Measurements from ENCODE around the gene PECR.

The PECR gene

DNA sequence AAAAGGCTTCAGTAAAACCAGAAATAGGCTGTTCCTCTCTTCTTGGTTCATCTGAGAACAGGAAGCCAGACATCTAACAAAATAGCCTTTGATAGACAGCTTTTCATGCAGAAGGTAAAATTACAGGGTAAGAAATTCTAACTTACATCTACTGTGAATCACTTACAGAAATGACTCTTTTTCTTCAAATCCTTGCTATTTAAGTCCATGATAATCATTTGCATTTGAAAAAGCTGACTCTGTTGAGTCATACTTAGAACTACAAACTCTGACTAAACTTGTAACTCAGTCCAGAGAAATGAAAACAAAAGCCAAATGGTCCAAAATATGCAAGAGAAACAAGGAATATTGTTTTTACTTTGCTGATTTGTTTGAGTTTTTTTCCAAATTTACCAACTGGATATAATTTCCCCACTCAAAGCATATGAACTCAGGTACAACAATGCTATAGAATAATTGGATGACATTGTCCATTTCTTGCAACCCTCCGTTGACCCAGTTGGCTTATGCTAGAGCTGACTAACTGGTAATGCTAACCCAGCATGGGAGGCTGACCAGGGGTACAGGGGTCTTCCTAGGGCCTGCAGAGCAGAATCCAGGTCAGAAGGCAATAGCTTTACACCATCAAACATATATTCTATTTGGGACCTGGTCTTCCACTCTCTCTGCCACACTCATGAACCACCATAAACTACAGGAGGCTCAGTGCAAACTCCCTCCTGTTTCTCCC, 49.5 kb downstream of the PECR start:
- H3K9me3 ChIP-seq (ENCODE audit: insufficient read depth, low read length, severe bottlenecking), result no peaks in the 10 kb centered on the region
- no peaks in the 10 kb centered on the region for H4K20me1 ChIP-seq (ENCODE audit: insufficient read depth, low read length)
- H3K27me3 ChIP-seq (ENCODE audit: insufficient read depth, low read length, poor library complexity), result no peaks in the 10 kb centered on the region
- H3K4me2 ChIP-seq (ENCODE audit: insufficient read depth, low read length), result no peak overlapping the region
- H3K79me2 ChIP-seq (ENCODE audit: insufficient read depth, low read length), result no peaks in the 10 kb centered on the region
- H3K9ac ChIP-seq (ENCODE audit: low read depth, low read length), result no peak overlapping the region
- H3K27ac ChIP-seq (ENCODE audit: low read length), result no peak overlapping the region
- TF ChIP-seq EZH2 (IDR thresholded peaks at IDR 0.05; ENCODE audit: borderline replicate concordance, low read depth, low read length, severe bottlenecking), result no peak
- TF ChIP-seq, protein P1, sequence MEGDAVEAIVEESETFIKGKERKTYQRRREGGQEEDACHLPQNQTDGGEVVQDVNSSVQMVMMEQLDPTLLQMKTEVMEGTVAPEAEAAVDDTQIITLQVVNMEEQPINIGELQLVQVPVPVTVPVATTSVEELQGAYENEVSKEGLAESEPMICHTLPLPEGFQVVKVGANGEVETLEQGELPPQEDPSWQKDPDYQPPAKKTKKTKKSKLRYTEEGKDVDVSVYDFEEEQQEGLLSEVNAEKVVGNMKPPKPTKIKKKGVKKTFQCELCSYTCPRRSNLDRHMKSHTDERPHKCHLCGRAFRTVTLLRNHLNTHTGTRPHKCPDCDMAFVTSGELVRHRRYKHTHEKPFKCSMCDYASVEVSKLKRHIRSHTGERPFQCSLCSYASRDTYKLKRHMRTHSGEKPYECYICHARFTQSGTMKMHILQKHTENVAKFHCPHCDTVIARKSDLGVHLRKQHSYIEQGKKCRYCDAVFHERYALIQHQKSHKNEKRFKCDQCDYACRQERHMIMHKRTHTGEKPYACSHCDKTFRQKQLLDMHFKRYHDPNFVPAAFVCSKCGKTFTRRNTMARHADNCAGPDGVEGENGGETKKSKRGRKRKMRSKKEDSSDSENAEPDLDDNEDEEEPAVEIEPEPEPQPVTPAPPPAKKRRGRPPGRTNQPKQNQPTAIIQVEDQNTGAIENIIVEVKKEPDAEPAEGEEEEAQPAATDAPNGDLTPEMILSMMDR (IDR thresholded peaks at IDR 0.05; ENCODE audit: borderline replicate concordance, extremely low read depth, low read length, poor library complexity, severe bottlenecking), result no peak
- no peaks in the 10 kb centered on the region for H3K4me1 ChIP-seq (ENCODE audit: insufficient read depth, low read length)
- no peak overlapping the region for H3K4me3 ChIP-seq (ENCODE audit: low read depth in 1 of 2, low read length in 2 of 2)
- no peak overlapping the region for H2AFZ ChIP-seq (ENCODE audit: low read depth, low read length)
- DNase-seq (no peak), ATAC-seq (ENCODE audit: insufficient read depth, low read depth) (no peak)
- H3K36me3 ChIP-seq (ENCODE audit: insufficient read depth, low read length), result no peaks in the 10 kb centered on the region

DNA sequence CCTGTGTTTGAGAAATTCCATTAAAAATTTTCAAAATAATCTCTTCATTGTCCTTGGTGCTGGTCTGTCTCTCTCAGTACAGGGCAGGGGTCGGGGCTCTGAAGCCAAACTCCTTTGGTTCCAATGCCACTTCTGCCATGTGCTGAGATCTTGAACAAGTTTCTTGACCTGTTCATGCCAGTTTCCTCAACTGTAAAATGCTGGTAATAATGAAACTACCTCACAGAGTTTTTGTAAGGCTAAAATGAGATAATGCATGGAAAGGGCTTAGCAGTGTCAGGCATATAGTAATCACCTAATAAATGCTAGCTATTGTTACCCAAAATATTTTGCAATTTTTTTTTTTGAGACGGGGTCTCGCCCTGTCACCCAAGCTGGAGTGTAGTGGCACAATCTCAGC, 51.4 kb downstream of the PECR start:
- Histone ChIP-seq H3K9ac (ENCODE audit: low read depth, low read length) (no peak overlapping the region), H3K36me3 (ENCODE audit: insufficient read depth, low read length) (no peaks in the 10 kb centered on the region), H4K20me1 (ENCODE audit: insufficient read depth, low read length) (no peaks in the 10 kb centered on the region), H2AFZ (ENCODE audit: low read depth, low read length) (no peak overlapping the region), H3K4me3 (ENCODE audit: low read depth in 1 of 2, low read length in 2 of 2) (no peak overlapping the region), H3K27ac (ENCODE audit: low read length) (no peak overlapping the region), H3K9me3 (ENCODE audit: insufficient read depth, low read length, severe bottlenecking) (no peaks in the 10 kb centered on the region), H3K79me2 (ENCODE audit: insufficient read depth, low read length) (no peaks in the 10 kb centered on the region), H3K27me3 (ENCODE audit: insufficient read depth, low read length, poor library complexity) (no peaks in the 10 kb centered on the region), H3K4me2 (ENCODE audit: insufficient read depth, low read length) (no peak overlapping the region), H3K4me1 (ENCODE audit: insufficient read depth, low read length) (no peaks in the 10 kb centered on the region)
- no peak for DNase-seq
- no peak for ATAC-seq (ENCODE audit: insufficient read depth, low read depth)
- TF ChIP-seq, protein P1 (IDR thresholded peaks at IDR 0.05; ENCODE audit: borderline replicate concordance, extremely low read depth, low read length, poor library complexity, severe bottlenecking), result no peak
- no peak for TF ChIP-seq EZH2 (IDR thresholded peaks at IDR 0.05; ENCODE audit: borderline replicate concordance, low read depth, low read length, severe bottlenecking)

DNA sequence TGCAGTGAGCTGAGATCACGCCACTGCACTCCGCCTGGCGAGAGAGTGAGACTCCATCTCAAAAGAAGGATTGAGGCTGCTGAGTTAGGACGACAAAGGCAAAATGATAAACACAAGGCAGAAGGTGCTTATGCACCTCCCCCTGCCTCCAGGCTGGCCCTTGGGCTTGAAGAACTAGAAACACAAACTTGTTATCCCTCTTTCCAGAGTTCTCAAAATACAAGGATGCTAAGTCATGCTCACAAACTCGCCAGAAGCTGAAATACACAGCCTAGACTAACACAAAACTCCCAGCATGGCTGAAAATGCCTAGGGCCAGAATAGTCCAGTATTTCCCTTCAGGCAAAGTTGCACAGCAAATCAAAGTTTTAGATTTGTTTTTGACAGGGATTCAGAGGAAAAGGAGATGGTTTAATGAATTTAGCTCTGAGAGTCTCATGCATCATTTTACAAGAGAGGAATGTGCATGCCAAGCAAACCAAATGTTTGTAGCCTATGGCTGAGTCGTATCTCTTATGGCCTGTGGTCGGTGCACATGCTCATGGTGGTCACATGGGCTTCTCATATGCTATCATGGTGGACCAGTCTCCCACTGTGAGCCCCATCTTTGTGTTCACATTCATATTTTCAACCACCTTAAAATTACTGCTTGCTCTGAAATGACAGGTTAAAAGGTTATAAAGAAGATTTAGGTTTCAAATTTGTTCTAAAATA, 52.0 kb downstream of the PECR start:
- Histone ChIP-seq H3K9ac (ENCODE audit: low read depth, low read length) (no peak overlapping the region), H3K27me3 (ENCODE audit: insufficient read depth, low read length, poor library complexity) (no peaks in the 10 kb centered on the region), H3K9me3 (ENCODE audit: insufficient read depth, low read length, severe bottlenecking) (no peaks in the 10 kb centered on the region), H3K36me3 (ENCODE audit: insufficient read depth, low read length) (no peaks in the 10 kb centered on the region), H4K20me1 (ENCODE audit: insufficient read depth, low read length) (no peaks in the 10 kb centered on the region), H3K4me3 (ENCODE audit: low read depth in 1 of 2, low read length in 2 of 2) (no peak overlapping the region), H3K4me1 (ENCODE audit: insufficient read depth, low read length) (no peaks in the 10 kb centered on the region), H3K27ac (ENCODE audit: low read length) (no peak overlapping the region), H3K4me2 (ENCODE audit: insufficient read depth, low read length) (no peak overlapping the region), H3K79me2 (ENCODE audit: insufficient read depth, low read length) (no peaks in the 10 kb centered on the region), H2AFZ (ENCODE audit: low read depth, low read length) (no peak overlapping the region)
- ATAC-seq (ENCODE audit: insufficient read depth, low read depth) (no peak), DNase-seq (no peak)
- no peak for TF ChIP-seq EZH2 (IDR thresholded peaks at IDR 0.05; ENCODE audit: borderline replicate concordance, low read depth, low read length, severe bottlenecking)
- TF ChIP-seq, protein P1 (IDR thresholded peaks at IDR 0.05; ENCODE audit: borderline replicate concordance, extremely low read depth, low read length, poor library complexity, severe bottlenecking), result no peak
